A549 (cell line): Measurements from ENCODE around the gene CRYGN. TPM values are rescaled to one million over a fixed set of nuclear protein-coding genes. Genes with fewer than 3 reads are reported as not detected.

Source experiments
- ATAC-seq, 2 experiments: fragments of 200-7000 bp in 1 of 2; fragments of >200 bp in 1 of 2; cut with Nextera tagmentation in 1 of 2; cut with Tn5 transposase in 1 of 2; 3 replicates each; pipeline versions ENCODE4 v1.8.0 to v1.9.1; 2018 to 2020; ENCODE audit warnings: mild to moderate bottlenecking in 1 of 2, moderate library complexity in 1 of 2
- CTCF ChIA-PET: fragments of 300-600 bp; sonication (Branson Sonifier 250); formaldehyde crosslinking; extraction: SDS; loops from one replicate; lab custom pipeline; 2021; ENCODE audit warnings: antibody characterized with exemption, inconsistent platforms; lab: Yijun Ruan, JAX
- POLR2A ChIA-PET: fragments of 350-600 bp; formaldehyde crosslinking; extraction: SDS; loops from one replicate; lab custom pipeline; 2021; ENCODE audit warnings: antibody characterized with exemption, inconsistent platforms; lab: Yijun Ruan, JAX
- DNase-seq, 2 experiments: peaks; one replicate each; pipeline versions ENCODE4 v3.0.0 to v3.0.0-alpha.2; 2011 to 2016; ENCODE audit warnings: low read depth in 1 of 2, low spot score in 1 of 2
- FAIRE-seq: peaks from 2 replicates; lab custom pipeline; 2011; peaks lifted over from hg19 to GRCh38; lab: Jason Lieb, UNC
- H3K27ac ChIP-seq, 2 experiments: fragments of >200 bp; sonication (Bioruptor Twin); formaldehyde crosslinking; 3 replicates each; pipeline ENCODE4 v1.5.1; 2016 to 2017
- H3K4me1 ChIP-seq: fragments of >200 bp; sonication (Bioruptor Twin); formaldehyde crosslinking; 3 replicates; pipeline ENCODE4 v1.6.1; 2016
- H3K4me2 ChIP-seq: fragments of >200 bp; sonication (Bioruptor Twin); formaldehyde crosslinking; 3 replicates; pipeline ENCODE4 v1.6.1; 2016
- H3K4me3 ChIP-seq: fragments of >200 bp; sonication (Bioruptor Twin); formaldehyde crosslinking; 3 replicates; pipeline ENCODE4 v1.5.1; 2016
- H3K9me3 ChIP-seq: fragments of >200 bp; sonication (Bioruptor Twin); formaldehyde crosslinking; 3 replicates; pipeline ENCODE4 v1.6.1; 2016
- BCL3 ChIP-seq: fragments of >200 bp; sonication (Bioruptor Twin); formaldehyde crosslinking; IDR thresholded peaks from 3 replicates; pipeline ENCODE4 v1.6.1; 2016
- BHLHE40 ChIP-seq: IDR thresholded peaks from 2 replicates; pipeline ENCODE4 v1.6.1; 2012; ENCODE audit warnings: low read depth, low read length, inconsistent platforms
- CHD2 ChIP-seq: fragments of 150-350 bp; IDR thresholded peaks from 2 replicates; pipeline ENCODE4 v1.6.1; 2014; ENCODE audit warnings: low read length; ENCODE audit not compliant: partially characterized antibody
- CHD4 ChIP-seq: fragments of 200-600 bp; sonication (generic); IDR thresholded peaks from 2 replicates; pipeline ENCODE4 v1.6.1; 2016; ENCODE audit warnings: antibody characterized with exemption, mild to moderate bottlenecking, borderline replicate concordance
- EHF ChIP-seq: fragments of 250-450 bp; sonication (Bioruptor Pico); IDR thresholded peaks from 2 replicates; pipeline ENCODE4 v1.5.0; 2020; ENCODE audit warnings: mild to moderate bottlenecking
- EHMT2 ChIP-seq: fragments of 200-600 bp; sonication (generic); IDR thresholded peaks from 2 replicates; pipeline ENCODE4 v1.6.1; 2016; ENCODE audit warnings: antibody characterized with exemption, low read depth, mild to moderate bottlenecking, moderate library complexity
- ELK1 ChIP-seq: fragments of 150-350 bp; IDR thresholded peaks from 2 replicates; pipeline ENCODE4 v1.6.1; 2014; ENCODE audit warnings: low read depth, mild to moderate bottlenecking, low read length
- HES2 ChIP-seq: fragments of >200 bp; sonication (Bioruptor Twin); formaldehyde crosslinking; IDR thresholded peaks from 2 replicates; pipeline ENCODE4 v1.6.1; 2016
- HOXA7 ChIP-seq: fragments of 250-450 bp; sonication (Bioruptor Pico); IDR thresholded peaks from 2 replicates; pipeline ENCODE4 v1.5.0; 2020; ENCODE audit warnings: mild to moderate bottlenecking, moderate library complexity
- JUN ChIP-seq, 2 experiments: fragments of >200 bp; sonication (Bioruptor Twin); formaldehyde crosslinking; IDR thresholded peaks; 2 replicates in 1 of 2; 3 replicates in 1 of 2; pipeline ENCODE4 v1.6.1; 2016 to 2017
- JUNB ChIP-seq: fragments of >200 bp; sonication (Bioruptor Twin); formaldehyde crosslinking; IDR thresholded peaks from 2 replicates; pipeline ENCODE4 v1.6.1; 2016
- MAX ChIP-seq: IDR thresholded peaks from 2 replicates; pipeline ENCODE4 v1.6.1; 2012
- POLR2A ChIP-seq: IDR thresholded peaks from 2 replicates; pipeline ENCODE4 v1.6.1; 2012; ENCODE audit warnings: mild to moderate bottlenecking, low read length
- RARB ChIP-seq: fragments of 250-450 bp; sonication (Bioruptor Pico); IDR thresholded peaks from 2 replicates; pipeline ENCODE4 v1.8.0; 2021; ENCODE audit warnings: mild to moderate bottlenecking, moderate library complexity
- RCOR1 ChIP-seq: fragments of 150-350 bp; IDR thresholded peaks from 2 replicates; pipeline ENCODE4 v1.6.1; 2014; ENCODE audit warnings: antibody characterized with exemption, low read length, low read depth
- WGBS: methylation state at CpG from one replicate; pipeline ENCODE4 v1.1.6; 2017; ENCODE audit errors: missing lambda C conversion rate; 5-methylcytosine and 5-hydroxymethylcytosine counted together
- polyA plus RNA-seq, 4 experiments: library from polyadenylated mRNA; depleted of rRNA in 3 of 4; stranded (reverse); fragments of >200 nt; fragmentation: RNase III in 1 of 4; extraction: RNeasy Plus Mini Kit Qiagen cat#74134 plus additional on column Dnase treatment in 1 of 4; gene quantifications; 2 replicates in 3 of 4; 3 replicates in 1 of 4; pipeline ENCODE4 v1.2.3, GENCODE V29; 2011 to 2017

CRYGN gene
- polyA plus RNA-seq, 2 of the 4 experiments (the other 2 are of a cell fraction): not detected

GRCh38 chr7:151434549-151434948, 5.4 kb downstream of the CRYGN start:
- Histone ChIP-seq H3K4me1 (peaks cover 7% of the 10 kb centered on the region), H3K9me3 (no peaks in the 10 kb centered on the region), H3K27ac (no peak overlapping the region), H3K4me3 (no peak overlapping the region)
- FAIRE-seq (no peak), DNase-seq (no peak)
- POLR2A ChIA-PET: no interaction called here
- no peak for TF ChIP-seq RCOR1
- TF ChIP-seq CHD2: no peak
- TF ChIP-seq HOXA7 (CRISPR knock-in tag): no peak
- no peak for TF ChIP-seq HES2
- TF ChIP-seq RARB (CRISPR knock-in tag): no peak
- no peak for TF ChIP-seq EHF (CRISPR knock-in tag)
- TF ChIP-seq, all 56 proteins: peak for 0
- 59% methylated on average over 4 of the region's 4 CpGs for WGBS
- ATAC-seq: no peak
- H3K4me2 ChIP-seq: no peak overlapping the region
- CTCF ChIA-PET: interaction anchor here (1.7 to 7.4 kb wide), 3 partner anchors 10 to 67 kb away, joined by 4 to 73 read pairs (median 10); no protein-coding TSS in a partner anchor

- H3K4me1 ChIP-seq: peaks cover 14% of the 10 kb centered on the region
- ChIA-PET CTCF (interaction anchor here (7.4 kb wide), 1 partner anchor 15 kb away, joined by 73 read pairs; no protein-coding TSS in a partner anchor), POLR2A (no interaction called here)
- H3K9me3 ChIP-seq: no peaks in the 10 kb centered on the region
- DNase-seq: no peak
- no peak overlapping the region for H3K4me2 ChIP-seq
- FAIRE-seq: no peak
- ATAC-seq: no peak
- 73% methylated on average over 13 of the region's 15 CpGs for WGBS
- TF ChIP-seq JUNB: no peak
- TF ChIP-seq JUN (IDR thresholded peaks at IDR 0.05): no peak
- TF ChIP-seq CHD4: no peak
- TF ChIP-seq HOXA7 (CRISPR knock-in tag): no peak
- TF ChIP-seq BHLHE40: no peak
- TF ChIP-seq POLR2A: no peak
- TF ChIP-seq BCL3: no peak
- no peak for TF ChIP-seq EHMT2
- no peak for TF ChIP-seq MAX
- peak overlapping the region in 1 of 2 experiments; percentile 52; a peak in 2 of 6 replicates for H3K27ac ChIP-seq
- no peak overlapping the region for H3K4me3 ChIP-seq
Observed at GRCh38 chr7:151433721-151434400, 6.1 kb downstream of the CRYGN start.

GRCh38 chr7:151432658-151433521, 7.1 kb downstream of the CRYGN start:
- WGBS: 72% methylated on average over 13 of the region's 14 CpGs
- DNase-seq (peak in 1 of 2 experiments; percentile 49), ATAC-seq (peak in 1 of 2 experiments; percentile 57; a peak in 3 of 6 replicates), FAIRE-seq (no peak)
- Histone ChIP-seq H3K27ac (peak overlapping the region in 1 of 2 experiments; percentile 52; a peak in 3 of 6 replicates), H3K4me3 (no peak overlapping the region), H3K4me1 (peaks cover 23% of the 10 kb centered on the region), H3K9me3 (no peaks in the 10 kb centered on the region), H3K4me2 (no peak overlapping the region)
- ChIA-PET POLR2A (no interaction called here), CTCF (interaction anchor here (3.1 kb wide), 1 partner anchor 15 kb away, joined by 18 read pairs; no protein-coding TSS in a partner anchor)
- no peak for TF ChIP-seq POLR2A
- no peak for TF ChIP-seq JUN (IDR thresholded peaks at IDR 0.05)
- TF ChIP-seq ELK1: no peak
- TF ChIP-seq HOXA7 (CRISPR knock-in tag): no peak
